HG03378 (cell line): Measurements from ENCODE around the gene EPHB1.
"Not testable (repeated sequence)": the region's sequence is repeated elsewhere in the genome, so short reads cannot be mapped to it uniquely, and the experiment has no call there.

Experiments used
- ATAC-seq: cut with Tn5 transposase; IDR thresholded peaks from one replicate; pipeline ENCODE4 v1.9.1; 2021; ENCODE audit warnings: mild to moderate bottlenecking, moderate library complexity; ENCODE audit not compliant: unreplicated experiment

EPHB1 gene

GRCh38 chr3:135226057-135226456, 431.0 kb downstream of the EPHB1 start:
- peak; percentile 71 for ATAC-seq

- no peak for ATAC-seq
These were observed 433.1 kb downstream of the EPHB1 start for GRCh38 chr3:135228201-135228600.

- no peak for ATAC-seq
These were observed 434.0 kb downstream of the EPHB1 start for GRCh38 chr3:135229018-135229495.

GRCh38 chr3:135231737-135232136, 436.7 kb downstream of the EPHB1 start:
- ATAC-seq: no peak

GRCh38 chr3:135232226-135232625, 437.2 kb downstream of the EPHB1 start:
- no peak for ATAC-seq

- not testable (repeated sequence) for ATAC-seq
These were observed 438.4 kb downstream of the EPHB1 start for GRCh38 chr3:135233476-135233875.

GRCh38 chr3:135235541-135235940, 440.5 kb downstream of the EPHB1 start:
- ATAC-seq: no peak

- no peak for ATAC-seq
These were observed 442.5 kb downstream of the EPHB1 start for GRCh38 chr3:135237371-135238143.

GRCh38 chr3:135238236-135238830, 443.3 kb downstream of the EPHB1 start:
- ATAC-seq: no peak

GRCh38 chr3:135238871-135239614, 444.0 kb downstream of the EPHB1 start:
- no peak for ATAC-seq

- no peak for ATAC-seq
These were observed 444.5 kb downstream of the EPHB1 start for GRCh38 chr3:135239615-135239884.

GRCh38 chr3:135240426-135240825, 445.4 kb downstream of the EPHB1 start:
- ATAC-seq: no peak

- ATAC-seq: no peak
These were observed 447.2 kb downstream of the EPHB1 start for GRCh38 chr3:135242285-135242684.

GRCh38 chr3:135243616-135244015, 448.6 kb downstream of the EPHB1 start:
- ATAC-seq: no peak

- no peak for ATAC-seq
These were observed 451.0 kb downstream of the EPHB1 start for GRCh38 chr3:135246027-135246426.

- no peak for ATAC-seq
These were observed 453.2 kb downstream of the EPHB1 start for GRCh38 chr3:135248213-135248612.

- ATAC-seq: no peak
These were observed 454.1 kb downstream of the EPHB1 start for GRCh38 chr3:135249186-135249585.

GRCh38 chr3:135258916-135259315, 463.9 kb downstream of the EPHB1 start:
- ATAC-seq: no peak

- ATAC-seq: no peak
These were observed 465.0 kb downstream of the EPHB1 start for GRCh38 chr3:135260025-135260424.

- no peak for ATAC-seq
These were observed 466.2 kb downstream of the EPHB1 start for GRCh38 chr3:135261214-135261775.

GRCh38 chr3:135261916-135262315, 466.9 kb downstream of the EPHB1 start:
- ATAC-seq: no peak

GRCh38 chr3:135262441-135262840, 467.4 kb downstream of the EPHB1 start:
- ATAC-seq: no peak
